GM18499 (cell line): ENCODE results near the gene GABBR2.

Experiments used
- ATAC-seq: cut with Tn5 transposase; IDR thresholded peaks from one replicate; pipeline ENCODE4 v1.9.1; 2021; ENCODE audit warnings: moderate number of reproducible peaks; ENCODE audit not compliant: insufficient read depth, unreplicated experiment

Gene GABBR2

DNA sequence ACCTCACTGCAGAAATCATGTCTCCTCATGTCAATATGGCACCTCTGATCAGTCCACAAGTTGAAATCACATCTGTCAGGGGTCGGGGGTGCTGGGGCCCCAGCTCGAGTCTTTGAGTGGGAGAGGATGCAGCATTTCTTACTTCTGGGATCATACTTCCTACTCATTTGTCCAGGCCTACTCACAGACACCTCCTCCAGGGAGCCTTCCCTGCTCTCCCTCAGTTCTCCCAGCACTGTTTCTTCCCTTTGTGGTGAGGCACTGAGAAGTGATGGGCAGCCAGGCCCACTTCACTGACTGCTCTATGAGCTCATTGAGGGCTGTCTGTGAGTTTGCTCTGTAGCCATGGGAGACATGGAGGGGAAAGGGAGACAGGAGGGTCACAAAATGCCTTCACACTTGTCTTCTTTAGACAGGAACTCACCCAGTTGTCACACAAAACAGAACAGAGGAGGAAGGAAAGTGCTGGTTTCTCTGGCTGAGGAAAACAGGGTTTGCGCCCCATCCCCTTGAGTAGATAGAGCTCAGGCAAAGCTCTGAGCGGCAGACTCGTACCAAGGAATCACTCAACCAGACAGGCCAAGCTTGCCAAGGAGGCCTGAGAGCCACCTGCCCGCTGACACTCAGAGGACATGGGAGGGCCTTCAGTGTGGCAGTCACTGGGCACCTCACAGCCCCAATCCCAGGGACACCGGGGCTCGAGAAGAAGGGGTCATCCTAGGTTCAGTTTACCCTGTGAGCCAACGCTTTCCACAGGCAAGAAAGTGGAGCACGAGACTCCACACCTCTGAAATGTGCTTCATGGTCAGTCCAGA is 152.9 kb downstream of the GABBR2 start:
- ATAC-seq = no peak

DNA sequence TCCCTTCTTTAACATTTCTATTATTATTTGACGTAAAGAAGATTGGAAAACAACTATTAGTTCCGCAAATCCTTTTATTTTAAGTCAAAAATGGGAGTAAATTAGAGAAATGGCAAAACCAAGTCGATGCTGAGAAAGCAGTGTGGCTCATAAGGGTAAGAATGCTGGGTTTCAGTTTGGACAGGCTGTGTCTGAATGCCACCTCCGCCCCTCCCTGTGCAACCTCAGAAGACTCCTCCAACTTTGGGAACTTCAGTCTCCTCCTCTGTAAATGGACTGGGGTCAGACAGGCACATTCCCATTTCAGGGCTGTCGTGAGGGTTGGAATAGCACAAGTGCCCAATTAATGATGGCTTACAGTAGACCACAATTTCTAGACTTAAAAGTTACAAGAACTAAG is 154.0 kb downstream of the GABBR2 start:
- ATAC-seq = no peak

DNA sequence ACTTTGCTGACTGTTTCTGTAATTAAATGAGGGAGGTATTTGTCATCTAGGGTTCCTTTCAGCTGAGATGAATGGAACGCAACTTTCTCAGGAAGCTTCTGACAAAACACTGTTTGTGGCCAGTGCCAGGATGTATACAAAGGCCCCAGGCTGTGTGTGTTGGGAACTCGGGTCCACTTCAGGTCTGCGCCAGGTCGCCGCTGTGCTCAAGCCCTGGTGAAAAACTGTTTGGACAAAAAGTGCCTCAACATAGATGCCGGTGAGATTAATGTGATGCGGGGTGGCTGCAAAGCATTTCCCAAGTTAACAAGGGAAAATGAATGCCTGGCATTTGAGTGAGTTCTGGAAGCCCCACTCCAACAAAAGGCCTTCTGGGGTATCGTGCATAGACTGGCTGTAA is 156.4 kb downstream of the GABBR2 start:
- no peak for ATAC-seq

DNA sequence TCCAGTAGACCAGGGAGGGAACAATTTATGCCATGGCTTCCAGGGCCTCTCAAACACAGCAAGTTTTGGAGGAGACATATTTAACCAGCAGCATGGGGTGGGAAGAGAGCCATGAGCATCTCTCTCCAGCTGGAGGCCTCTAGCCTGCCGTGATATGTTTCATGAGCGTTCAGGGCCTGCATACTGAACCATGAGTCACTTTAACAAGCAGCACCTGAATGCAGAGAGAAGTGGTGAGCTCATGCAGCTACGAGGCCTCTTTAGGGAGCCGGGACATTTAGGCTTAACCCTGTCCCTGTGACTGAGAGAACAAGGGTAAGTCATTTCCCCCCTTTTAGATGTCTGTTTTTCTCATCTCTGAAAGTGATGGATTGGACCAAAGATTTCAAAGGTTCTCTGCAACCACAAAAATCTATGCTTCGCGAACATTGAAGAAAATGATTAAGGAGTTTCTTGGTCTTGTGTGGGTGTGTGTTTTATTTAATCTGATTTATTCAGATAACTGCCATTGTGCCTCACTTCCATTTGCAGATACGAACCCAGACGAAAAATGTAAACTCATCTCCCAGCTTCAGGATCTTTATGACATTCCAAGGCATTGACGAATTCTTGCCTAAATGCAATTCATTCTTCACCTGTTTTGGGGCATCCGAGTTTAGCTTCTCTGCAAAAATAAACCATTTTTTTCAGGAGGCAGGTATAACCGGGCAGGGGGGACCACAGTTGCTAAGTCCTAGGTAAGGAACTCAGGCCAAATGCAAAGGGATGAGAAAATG is 157.0 kb downstream of the GABBR2 start:
- ATAC-seq = no peak

DNA sequence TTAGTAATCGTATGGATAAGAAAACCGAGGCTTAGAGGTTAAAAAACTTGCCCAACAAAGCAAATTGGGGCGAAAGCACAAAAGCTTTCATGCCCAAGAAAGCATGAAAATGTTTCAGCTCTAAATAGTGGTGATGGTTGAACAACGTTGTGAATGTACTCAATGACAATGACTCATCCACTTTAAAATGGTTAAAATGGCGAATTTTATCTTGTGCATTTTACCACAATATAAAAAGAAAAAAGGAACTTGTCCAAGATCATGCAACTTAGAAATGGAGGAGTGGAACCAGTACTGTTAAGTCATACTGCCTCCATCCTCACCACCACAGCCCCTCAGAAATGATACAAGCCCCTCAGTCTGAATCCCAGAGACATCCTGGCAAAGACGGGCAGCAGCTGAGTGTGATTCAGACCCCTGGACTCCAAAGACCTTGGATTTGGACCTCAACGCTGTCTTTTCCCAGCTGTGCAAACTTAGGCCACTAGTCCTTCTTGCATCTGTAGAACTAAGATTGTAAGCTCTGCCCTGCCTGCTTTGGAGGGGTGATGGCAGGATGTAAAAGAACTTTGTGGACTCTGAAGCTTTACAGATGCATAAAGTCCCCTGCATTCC is 158.4 kb downstream of the GABBR2 start:
- no peak for ATAC-seq

DNA sequence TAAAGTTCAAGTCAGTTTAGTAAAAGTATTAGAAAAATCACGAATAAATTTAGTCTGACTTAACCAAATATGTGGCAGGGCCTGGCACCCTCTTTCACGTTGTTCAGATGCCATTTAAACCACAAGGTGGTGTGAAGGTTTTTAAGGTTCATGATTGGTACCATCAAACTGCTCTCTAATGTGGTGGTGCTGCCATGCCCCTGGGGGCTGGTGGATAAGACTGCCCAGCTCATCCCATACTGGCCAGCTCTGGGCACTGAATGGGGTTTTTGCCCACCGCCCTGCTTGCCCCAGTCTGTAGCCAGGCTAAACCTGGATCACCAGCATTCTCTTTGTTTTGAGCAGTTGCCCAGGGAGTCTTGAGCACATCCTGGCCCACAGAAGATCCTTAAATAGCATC is 159.3 kb downstream of the GABBR2 start:
- ATAC-seq = no peak

DNA sequence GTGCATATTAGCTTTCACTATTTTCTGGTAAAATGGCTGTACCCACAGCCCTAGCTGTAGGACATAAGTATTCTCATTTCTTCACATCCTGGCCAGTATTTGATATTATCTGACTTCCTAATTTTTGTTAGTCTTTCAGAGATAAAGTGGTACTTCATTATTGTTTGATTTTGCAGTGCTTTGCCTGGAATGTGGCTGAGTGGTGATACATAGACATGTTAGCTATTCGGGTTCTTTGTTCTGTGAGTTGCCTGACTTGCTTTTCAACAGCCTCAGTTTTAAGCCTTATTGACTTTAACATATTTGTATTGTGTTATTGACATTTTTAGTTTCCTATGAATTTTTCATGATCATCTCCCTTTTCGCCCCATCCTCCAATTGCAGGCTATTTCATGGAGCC is 161.1 kb downstream of the GABBR2 start:
- no peak for ATAC-seq

DNA sequence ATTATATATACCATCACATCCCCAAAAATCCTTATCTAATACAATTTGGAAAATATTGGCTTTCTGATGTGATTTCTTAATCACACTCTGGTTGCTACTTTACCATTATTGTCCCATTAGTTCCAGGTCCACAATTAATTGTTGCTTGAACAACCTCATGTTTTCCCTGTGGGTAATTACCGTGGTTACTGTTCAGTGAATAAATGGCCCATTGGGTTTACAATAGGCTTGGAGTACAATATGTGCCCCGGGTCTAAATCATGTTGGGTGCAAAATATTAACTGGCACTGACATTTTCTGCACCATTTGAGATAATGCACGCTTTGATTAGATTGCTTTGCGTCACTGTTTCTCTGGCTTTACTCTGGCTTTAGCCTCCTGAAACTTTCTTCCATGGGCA is 163.7 kb downstream of the GABBR2 start:
- ATAC-seq = no peak

DNA sequence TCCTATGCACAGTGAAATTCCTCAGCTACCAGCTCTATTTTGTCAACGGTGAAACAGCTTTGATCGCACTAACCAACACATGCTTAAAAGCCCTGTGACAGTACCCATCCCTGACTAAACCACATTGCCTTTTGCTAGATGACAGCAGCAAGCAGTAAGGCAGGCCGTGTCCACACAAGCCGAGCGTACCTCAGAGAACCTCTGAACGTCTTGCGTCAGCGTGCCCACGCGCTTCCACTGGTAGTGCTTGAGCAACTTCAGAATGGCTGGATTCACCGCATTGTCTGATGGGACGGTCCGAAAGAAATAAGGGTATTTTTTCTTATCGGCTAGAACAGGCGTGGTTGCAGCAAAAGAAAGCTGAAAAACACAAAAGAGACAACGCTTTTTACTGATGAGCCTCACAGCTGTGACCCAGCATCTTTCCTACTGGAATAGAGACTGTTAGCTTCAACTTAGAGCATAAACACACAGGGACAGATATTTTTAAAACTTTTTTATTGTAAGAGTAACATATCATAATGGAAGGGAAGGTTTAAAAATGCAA is 167.0 kb downstream of the GABBR2 start:
- no peak for ATAC-seq

DNA sequence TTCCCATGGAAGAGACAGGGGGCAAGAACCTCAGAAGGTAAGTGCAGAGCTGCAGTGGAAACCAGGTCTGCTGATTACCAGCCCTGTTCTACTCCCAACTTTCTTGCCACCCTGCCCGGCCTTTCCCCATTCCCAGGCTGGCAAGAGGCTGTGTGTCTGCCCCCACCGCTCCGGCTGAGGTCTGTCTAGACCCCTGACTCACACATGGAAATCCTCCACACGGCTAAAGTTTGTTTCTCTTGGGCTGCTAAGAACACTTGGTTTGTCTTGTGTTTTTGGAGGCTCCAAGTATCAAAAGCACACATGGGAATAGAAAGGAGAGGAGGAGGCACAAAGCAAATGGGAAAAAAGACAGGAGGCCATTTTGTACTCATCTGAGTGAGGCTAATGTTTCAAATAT is 168.3 kb downstream of the GABBR2 start:
- no peak for ATAC-seq

DNA sequence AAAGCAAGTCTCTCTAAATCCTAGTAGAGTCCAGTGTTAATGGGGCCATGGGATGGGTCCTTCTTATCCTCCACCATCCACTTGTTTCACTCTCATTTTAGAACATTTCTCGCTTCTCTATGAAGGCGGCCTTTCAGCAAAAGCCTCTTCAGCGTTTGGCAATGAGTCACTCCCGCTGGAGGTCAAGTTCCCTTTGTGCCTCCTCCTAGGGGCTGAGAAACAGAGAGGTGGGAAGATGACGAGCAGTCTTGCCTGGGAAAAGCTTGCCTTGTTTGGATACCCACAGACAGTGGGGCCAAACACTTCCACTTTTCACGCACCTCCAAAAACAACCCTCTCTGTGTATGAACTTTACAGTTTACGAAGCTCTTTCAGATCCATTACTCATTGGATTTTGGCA is 168.8 kb downstream of the GABBR2 start:
- no peak for ATAC-seq

DNA sequence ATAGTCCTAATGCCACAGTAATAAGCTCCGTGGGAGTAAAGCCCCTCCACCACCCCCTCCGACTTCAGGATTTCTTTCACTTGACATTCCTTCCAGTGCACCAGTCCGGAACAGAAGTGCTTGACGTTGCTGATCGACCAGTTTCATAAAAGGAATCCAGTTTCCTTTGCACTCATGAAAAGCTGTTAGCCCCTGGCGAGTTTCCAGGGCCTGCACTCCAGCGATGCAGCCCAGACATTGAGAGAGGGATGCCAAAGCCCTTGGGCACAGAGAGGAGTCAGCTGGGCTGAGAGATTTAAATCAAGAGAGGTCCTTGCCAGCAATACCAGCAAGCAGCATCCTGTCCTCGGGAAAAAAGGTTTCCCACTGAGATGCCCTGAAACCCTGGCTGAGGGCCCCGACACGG is 170.1 kb downstream of the GABBR2 start:
- no peak for ATAC-seq

DNA sequence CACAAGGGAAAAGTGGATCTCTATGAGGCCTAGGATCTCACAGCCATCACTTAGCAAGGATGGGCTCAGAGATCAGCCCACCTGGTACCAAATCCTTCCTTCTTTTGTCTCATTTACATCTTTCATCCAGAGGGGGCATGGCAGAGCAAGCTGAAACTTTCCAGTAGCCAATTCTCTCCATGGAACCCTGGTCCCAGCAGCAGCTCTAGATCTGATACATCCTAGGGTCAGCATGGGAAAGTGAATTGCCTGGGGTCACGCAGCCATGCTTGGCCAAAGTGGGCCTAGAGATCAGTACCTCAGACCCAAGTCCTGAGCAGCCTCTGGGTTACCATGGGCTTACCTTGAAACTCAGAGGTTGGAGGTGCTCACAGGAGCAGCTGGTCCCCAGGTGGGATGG is 170.5 kb downstream of the GABBR2 start:
- no peak for ATAC-seq

DNA sequence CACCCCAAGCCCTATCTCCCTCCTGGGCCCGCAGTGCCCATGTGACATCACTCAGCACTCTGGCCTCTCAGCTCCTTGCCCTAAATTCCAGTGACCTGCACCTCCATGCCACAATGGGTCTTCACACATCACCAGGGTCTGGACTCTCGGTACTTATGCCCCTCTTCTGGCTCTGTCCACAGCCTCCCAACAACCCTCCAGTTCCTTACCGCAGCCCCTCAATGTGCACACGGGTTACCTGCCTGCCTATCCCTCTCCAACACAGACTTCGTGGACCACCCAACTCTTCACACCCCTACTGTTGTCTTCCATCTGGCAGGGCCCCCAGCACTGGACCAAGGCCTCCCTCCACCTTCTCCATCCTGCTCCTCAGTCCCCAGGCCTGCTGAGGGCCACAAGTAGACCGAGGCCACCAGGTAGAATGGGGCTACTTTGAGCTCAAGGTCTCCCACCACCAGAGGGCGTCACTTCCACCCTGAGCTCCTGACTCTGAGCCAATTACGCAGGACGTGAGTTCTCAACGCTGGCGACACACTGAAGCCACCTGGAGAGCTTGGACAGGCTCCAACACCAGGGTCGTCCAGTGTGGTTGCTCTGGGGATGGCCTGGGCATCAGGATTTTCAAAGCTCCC is 172.1 kb downstream of the GABBR2 start:
- no peak for ATAC-seq

DNA sequence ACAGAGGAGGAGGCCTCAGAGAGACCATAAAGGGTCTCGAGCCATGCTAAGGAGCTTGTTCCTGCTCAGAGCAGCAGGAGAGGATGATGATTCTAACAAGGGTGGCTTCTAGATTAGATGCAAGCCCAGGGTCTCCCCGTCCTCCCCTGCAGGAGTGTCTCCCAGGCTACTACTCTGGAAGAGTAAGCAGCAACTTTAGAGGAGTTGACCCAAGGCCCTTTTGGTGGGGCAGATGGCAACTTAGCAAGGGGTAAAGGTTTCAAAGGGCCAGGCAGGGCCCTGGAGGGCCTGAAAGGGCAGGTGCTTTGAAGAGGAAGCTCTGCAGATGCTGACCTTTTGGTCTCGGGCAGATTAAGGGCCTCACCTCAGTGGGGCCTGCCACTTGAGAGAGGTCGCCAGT is 174.9 kb downstream of the GABBR2 start:
- ATAC-seq = no peak

DNA sequence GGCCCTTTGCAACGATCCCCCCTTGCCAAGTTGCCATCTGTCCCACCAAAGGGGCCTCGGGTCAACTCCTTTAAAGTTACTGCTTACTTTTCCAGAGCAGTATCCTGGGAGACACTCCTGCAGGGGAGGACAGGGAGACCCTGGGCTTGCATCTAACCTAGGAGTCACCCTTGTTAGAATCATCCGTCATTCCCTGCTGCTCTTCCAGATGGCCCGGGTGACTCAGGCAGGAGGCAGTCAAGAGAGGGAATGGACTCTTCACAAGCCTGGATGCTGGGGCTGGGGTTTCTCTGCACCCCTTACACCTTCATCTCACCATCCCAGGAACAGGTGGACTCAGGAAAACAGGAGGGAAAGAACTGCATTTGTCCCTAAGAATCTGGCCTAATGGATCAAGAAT is 175.6 kb downstream of the GABBR2 start:
- no peak for ATAC-seq

DNA sequence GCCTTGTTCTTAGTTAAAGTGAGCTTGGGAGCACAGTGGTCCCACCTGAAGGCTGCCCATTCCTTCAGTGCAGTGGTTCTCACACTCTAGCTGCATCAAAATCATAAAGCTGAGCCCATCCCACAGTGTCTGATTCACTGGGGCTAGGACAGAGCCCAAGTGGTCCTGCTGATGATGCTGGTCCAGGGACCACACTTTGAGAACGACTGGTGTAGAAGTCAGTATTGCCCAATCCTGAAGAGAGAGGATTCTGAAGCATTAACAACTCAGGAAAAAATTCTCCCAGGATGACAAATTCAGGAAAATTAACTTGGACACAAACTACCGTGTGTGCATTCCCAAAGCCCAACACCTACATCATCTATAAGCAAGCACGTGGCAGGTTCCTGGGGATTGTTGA is 176.2 kb downstream of the GABBR2 start:
- no peak for ATAC-seq

DNA sequence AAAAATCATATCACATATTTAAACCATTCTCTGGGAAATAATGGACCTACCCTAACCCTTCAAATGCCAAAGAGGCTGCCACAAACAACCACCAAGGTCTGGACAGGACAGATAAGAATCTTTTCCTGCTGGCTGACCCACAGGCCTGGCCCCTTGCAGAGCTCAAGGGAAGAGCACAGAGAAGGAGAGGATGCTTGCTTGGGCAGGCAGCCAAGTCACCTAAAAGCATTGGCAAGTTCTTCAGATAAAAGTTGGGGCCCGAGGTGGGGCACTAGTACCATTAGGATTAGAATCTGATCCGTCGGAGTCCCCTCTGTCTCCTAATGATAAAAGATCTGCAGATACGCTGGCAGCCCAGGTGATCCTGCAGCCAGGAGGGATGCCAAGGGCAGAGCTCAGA is 176.6 kb downstream of the GABBR2 start:
- no peak for ATAC-seq

DNA sequence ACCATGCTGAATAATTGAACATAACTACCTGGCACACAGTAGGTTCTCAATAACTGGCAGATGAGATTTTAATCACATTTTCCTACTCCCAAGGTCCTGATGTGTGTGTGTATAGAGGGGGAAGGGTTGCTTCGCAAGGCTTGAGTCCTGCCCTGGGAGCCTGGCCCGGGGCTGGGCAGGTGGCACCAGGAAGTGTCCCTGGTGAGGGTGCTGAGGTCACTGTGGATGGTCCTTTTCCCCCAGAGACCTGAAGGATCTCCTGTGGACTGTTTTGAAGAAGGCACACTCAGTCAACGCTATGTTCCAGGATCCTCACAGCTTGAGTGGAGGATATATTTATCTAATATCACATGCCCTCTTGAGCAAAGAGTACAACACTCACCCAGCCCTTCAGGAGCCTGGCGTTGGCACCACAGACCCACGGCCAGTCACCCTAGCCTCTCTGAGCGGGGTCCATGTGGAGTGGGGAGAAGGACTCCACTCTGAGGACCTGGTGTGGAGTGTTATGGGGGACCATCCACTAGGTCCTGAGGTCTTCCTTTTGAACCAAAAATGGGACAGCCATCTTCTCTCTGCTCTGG is 177.8 kb downstream of the GABBR2 start:
- ATAC-seq = no peak

DNA sequence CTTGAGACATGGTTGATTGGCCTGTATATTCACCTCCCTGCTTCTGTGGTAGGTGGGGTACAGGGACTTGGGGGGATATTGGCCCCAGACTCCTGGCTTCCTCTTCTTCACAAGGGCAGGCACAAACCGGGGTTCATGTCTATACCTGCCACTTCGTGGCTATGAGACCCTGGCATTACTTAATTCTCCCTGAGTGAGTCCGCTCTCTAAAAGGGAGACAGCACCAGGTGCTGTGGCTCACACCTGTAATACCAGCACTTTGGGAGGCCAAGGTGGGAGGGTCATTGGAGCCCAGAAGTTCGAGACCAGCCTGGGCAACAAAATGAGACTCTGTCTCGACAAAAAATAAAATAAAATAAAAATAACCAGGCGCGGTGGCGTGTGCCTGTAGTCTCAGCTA is 178.5 kb downstream of the GABBR2 start:
- no peak for ATAC-seq
